GM12872 (cell line): ENCODE data around the gene BCAS3.

Experiments used
- TF ChIP-seq, protein P1 (sequence below): IDR thresholded peaks from 3 replicates; pipeline ENCODE4 v1.5.1; 2011; ENCODE audit warnings: low read depth, mild to moderate bottlenecking, low read length, moderate library complexity; ENCODE audit not compliant: insufficient read depth

The BCAS3 gene

DNA sequence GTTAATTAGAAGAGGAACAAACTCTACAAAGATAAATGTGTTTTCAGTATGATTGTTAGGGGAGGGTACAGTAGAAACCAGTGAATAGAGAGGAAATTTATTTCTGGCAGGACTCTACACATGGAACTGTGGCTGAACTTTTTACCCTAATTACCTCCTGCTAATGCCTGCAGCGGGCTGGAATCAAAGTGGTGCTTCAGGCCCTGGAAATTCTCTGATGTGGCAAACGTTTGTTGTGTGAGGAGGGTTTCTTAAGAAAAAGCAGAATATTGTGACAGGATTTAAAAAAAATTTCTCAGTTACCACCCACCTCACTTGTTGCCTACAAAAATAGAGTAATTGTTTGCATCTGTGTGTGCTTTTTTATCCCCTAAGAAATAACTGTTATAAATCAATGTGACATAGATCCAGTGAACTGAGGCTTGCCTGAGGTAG is 154.5 kb downstream of the BCAS3 start:
- TF ChIP-seq, protein P1, sequence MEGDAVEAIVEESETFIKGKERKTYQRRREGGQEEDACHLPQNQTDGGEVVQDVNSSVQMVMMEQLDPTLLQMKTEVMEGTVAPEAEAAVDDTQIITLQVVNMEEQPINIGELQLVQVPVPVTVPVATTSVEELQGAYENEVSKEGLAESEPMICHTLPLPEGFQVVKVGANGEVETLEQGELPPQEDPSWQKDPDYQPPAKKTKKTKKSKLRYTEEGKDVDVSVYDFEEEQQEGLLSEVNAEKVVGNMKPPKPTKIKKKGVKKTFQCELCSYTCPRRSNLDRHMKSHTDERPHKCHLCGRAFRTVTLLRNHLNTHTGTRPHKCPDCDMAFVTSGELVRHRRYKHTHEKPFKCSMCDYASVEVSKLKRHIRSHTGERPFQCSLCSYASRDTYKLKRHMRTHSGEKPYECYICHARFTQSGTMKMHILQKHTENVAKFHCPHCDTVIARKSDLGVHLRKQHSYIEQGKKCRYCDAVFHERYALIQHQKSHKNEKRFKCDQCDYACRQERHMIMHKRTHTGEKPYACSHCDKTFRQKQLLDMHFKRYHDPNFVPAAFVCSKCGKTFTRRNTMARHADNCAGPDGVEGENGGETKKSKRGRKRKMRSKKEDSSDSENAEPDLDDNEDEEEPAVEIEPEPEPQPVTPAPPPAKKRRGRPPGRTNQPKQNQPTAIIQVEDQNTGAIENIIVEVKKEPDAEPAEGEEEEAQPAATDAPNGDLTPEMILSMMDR: no peak

DNA sequence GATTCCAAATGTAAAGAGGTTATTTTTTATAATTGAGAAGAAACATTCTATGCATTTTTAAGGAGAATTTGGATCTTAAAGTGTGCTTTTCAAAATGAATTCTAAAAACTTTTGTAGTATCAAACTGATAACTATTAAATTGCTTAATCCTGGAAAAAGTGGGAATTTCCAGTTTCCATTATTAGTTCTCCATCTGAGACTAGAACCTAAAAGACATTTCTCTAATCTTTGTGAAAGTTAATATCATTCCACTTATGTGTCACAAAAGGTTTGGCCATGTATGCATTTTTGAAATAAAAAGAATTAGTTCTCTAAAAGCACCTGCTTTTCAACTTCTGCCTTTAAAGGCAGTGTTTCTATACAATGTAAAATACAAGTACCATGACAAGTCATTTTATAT is 155.0 kb downstream of the BCAS3 start:
- TF ChIP-seq, protein P1: no peak

- TF ChIP-seq, protein P1: no peak
These were observed 162.8 kb downstream of the BCAS3 start for GRCh38 chr17:60840456-60840855.

GRCh38 chr17:60845012-60845411 is 167.4 kb downstream of the BCAS3 start:
- TF ChIP-seq, protein P1: no peak

GRCh38 chr17:60846175-60846574 is 168.5 kb downstream of the BCAS3 start:
- TF ChIP-seq, protein P1: no peak

DNA sequence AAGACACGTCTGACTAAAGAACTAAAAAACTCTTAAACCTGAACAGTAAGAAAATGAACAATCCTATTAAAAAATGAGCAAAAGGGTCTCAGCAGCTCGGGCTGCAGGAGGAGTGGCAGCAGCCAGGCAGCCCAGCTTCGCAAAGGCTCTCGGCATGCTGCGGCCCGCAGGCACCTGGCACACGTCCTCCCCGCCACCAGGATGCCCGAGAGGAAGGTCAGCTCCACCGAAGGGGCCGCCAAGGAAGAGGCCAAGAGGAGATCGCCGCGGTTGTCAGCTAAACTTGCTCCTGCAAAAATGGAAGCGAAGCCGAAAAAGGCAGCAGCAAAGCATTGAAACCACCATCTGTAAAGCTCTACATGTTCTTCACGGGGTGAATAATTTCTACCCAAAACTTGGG is 173.5 kb downstream of the BCAS3 start:
- TF ChIP-seq, protein P1: no peak

- TF ChIP-seq, protein P1: no peak
These were observed 180.0 kb downstream of the BCAS3 start for GRCh38 chr17:60857556-60858080.
